ENCODE measurements around the gene TRAF3IP3.

GRCh38 chr1:209778102-209778501 lies 22.2 kb downstream of the TRAF3IP3 start:
- no peak for TF ChIP-seq GATA3 (IDR thresholded peaks at IDR 0.05; ENCODE audit: low read depth, low read length)
- TF ChIP-seq GATA2 (IDR thresholded peaks at IDR 0.05; ENCODE audit: low read depth, low read length): no peak

Data from SH-SY5Y (cell line).